Lower leg skin (tissue), 3 donors: Measurements from ENCODE around the gene RABL6.

Experiments
- POLR2A ChIP-seq, 2 donors: fragments of 450-650 bp; IDR thresholded peaks; one replicate each; pipeline ENCODE4 v1.6.1; 2016 to 2017; ENCODE audit warnings: antibody characterized with exemption in 2 of 2, mild to moderate bottlenecking in 1 of 2, moderate library complexity in 1 of 2
- TF ChIP-seq, protein P1 (sequence below), 3 donors: fragments of 450-650 bp; IDR thresholded peaks; one replicate each; pipeline ENCODE4 v1.5.1; 2016; ENCODE audit warnings: antibody characterized with exemption in 3 of 3, mild to moderate bottlenecking in 3 of 3, moderate library complexity in 2 of 3

GRCh38 chr9:136824496-136825225 is 16.9 kb downstream of the RABL6 start:
- TF ChIP-seq POLR2A (IDR thresholded peaks at IDR 0.05), result no peak
- TF ChIP-seq, protein P1, sequence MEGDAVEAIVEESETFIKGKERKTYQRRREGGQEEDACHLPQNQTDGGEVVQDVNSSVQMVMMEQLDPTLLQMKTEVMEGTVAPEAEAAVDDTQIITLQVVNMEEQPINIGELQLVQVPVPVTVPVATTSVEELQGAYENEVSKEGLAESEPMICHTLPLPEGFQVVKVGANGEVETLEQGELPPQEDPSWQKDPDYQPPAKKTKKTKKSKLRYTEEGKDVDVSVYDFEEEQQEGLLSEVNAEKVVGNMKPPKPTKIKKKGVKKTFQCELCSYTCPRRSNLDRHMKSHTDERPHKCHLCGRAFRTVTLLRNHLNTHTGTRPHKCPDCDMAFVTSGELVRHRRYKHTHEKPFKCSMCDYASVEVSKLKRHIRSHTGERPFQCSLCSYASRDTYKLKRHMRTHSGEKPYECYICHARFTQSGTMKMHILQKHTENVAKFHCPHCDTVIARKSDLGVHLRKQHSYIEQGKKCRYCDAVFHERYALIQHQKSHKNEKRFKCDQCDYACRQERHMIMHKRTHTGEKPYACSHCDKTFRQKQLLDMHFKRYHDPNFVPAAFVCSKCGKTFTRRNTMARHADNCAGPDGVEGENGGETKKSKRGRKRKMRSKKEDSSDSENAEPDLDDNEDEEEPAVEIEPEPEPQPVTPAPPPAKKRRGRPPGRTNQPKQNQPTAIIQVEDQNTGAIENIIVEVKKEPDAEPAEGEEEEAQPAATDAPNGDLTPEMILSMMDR (IDR thresholded peaks at IDR 0.05), result no peak
